IMR-90 (cell line): ENCODE measurements around the gene TSSC4. TPM values are rescaled to one million over a fixed set of nuclear protein-coding genes. Genes with fewer than 3 reads are reported as not detected.

Experiments used
- ATAC-seq: fragments of 200-7000 bp; cut with Tn5 transposase; 2 replicates; pipeline ENCODE4 v1.9.1; 2020; ENCODE audit warnings: low read depth, mild to moderate bottlenecking, moderate library complexity
- BruUV-seq: library from RNA; stranded (reverse); fragments of 400-500 nt; replicated peaks from 2 replicates; lab custom pipeline; 2021; lab: Mats Ljungman, UMichigan
- CTCF ChIA-PET: fragments of 300-600 bp; formaldehyde crosslinking; extraction: SDS; loops from one replicate; lab custom pipeline; 2021; ENCODE audit warnings: antibody characterized with exemption; lab: Yijun Ruan, JAX
- POLR2A ChIA-PET: fragments of 300-600 bp; sonication (Branson Sonifier 250); formaldehyde crosslinking; loops from one replicate; lab custom pipeline; 2022; ENCODE audit warnings: antibody characterized with exemption; ENCODE audit not compliant: unreplicated experiment; lab: Charles Lee
- DNase-seq: peaks from one replicate; pipeline ENCODE4 v3.0.0; 2013
- H2AFZ ChIP-seq: replicated peaks from 2 replicates; pipeline ENCODE3; 2013; ENCODE audit warnings: low read length, mild to moderate bottlenecking; ENCODE audit not compliant: poor library complexity
- H2AK5ac ChIP-seq: 2 replicates; pipeline ENCODE4 v1.6.1; 2013; ENCODE audit warnings: low read depth, low read length, inconsistent platforms
- H2AK9ac ChIP-seq: replicated peaks from 2 replicates; pipeline ENCODE3; 2013; ENCODE audit warnings: mild to moderate bottlenecking, low read depth, low read length, moderate library complexity; ENCODE audit not compliant: poor library complexity
- H2BK120ac ChIP-seq: 2 replicates; pipeline ENCODE4 v1.6.1; 2013; ENCODE audit warnings: low read depth, low read length, inconsistent platforms
- H2BK15ac ChIP-seq: 3 replicates; pipeline ENCODE4 v1.6.1; 2013; ENCODE audit warnings: low read depth, low read length, inconsistent platforms
- H2BK20ac ChIP-seq: 2 replicates; pipeline ENCODE4 v1.6.1; 2013; ENCODE audit warnings: low read depth, mild to moderate bottlenecking, inconsistent platforms, low read length, moderate library complexity
- H2BK5ac ChIP-seq: 2 replicates; pipeline ENCODE4 v1.6.1; 2013; ENCODE audit warnings: mild to moderate bottlenecking, low read depth, low read length, inconsistent platforms; ENCODE audit not compliant: poor library complexity, severe bottlenecking
- H3K14ac ChIP-seq: replicated peaks from 2 replicates; pipeline ENCODE4 v1.6.1; 2013; ENCODE audit warnings: low read depth, low read length, inconsistent platforms
- H3K18ac ChIP-seq: 2 replicates; pipeline ENCODE4 v1.6.1; 2013; ENCODE audit warnings: low read depth, low read length, control low read depth
- H3K23ac ChIP-seq: 2 replicates; pipeline ENCODE4 v1.6.1; 2013; ENCODE audit warnings: low read depth, low read length, inconsistent platforms
- H3K27ac ChIP-seq: 2 replicates; pipeline ENCODE4 v1.5.1; 2013; ENCODE audit warnings: mild to moderate bottlenecking, control low read depth, low read length; ENCODE audit not compliant: insufficient read depth
- H3K27me3 ChIP-seq: 2 replicates; pipeline ENCODE4 v1.6.1; 2013; ENCODE audit warnings: low read length; ENCODE audit not compliant: control insufficient read depth, insufficient read depth
- H3K36me3 ChIP-seq: 2 replicates; pipeline ENCODE4 v1.6.1; 2013; ENCODE audit warnings: low read length, mixed read lengths; ENCODE audit not compliant: control insufficient read depth, insufficient read depth
- H3K4ac ChIP-seq: 2 replicates; pipeline ENCODE4 v1.6.1; 2013; ENCODE audit warnings: low read depth, low read length, inconsistent platforms
- H3K4me1 ChIP-seq: 2 replicates; pipeline ENCODE4 v1.6.1; 2013; ENCODE audit warnings: low read length, mixed read lengths; ENCODE audit not compliant: control insufficient read depth, insufficient read depth
- H3K4me2 ChIP-seq: 2 replicates; pipeline ENCODE4 v1.6.1; 2013; ENCODE audit warnings: low read depth, mild to moderate bottlenecking, control low read depth, low read length, moderate library complexity
- H3K4me3 ChIP-seq: 2 replicates; pipeline ENCODE4 v1.5.1; 2013; ENCODE audit warnings: low read depth, mild to moderate bottlenecking, control low read depth, low read length, moderate library complexity; ENCODE audit not compliant: insufficient read depth
- H3K56ac ChIP-seq: 2 replicates; pipeline ENCODE4 v1.6.1; 2013; ENCODE audit warnings: low read length, inconsistent platforms; ENCODE audit not compliant: insufficient read depth; ENCODE audit errors: extremely low read depth
- H3K79me1 ChIP-seq, 2 experiments: 2 replicates each; pipeline ENCODE4 v1.6.1; 2013; ENCODE audit warnings: low read length in 2 of 2, inconsistent platforms in 1 of 2, low read depth in 1 of 2
- H3K9ac ChIP-seq: 2 replicates; pipeline ENCODE4 v1.6.1; 2013; ENCODE audit warnings: low read depth, low read length, control low read depth
- H3K9me1 ChIP-seq: 2 replicates; pipeline ENCODE4 v1.6.1; 2013; ENCODE audit warnings: low read length, inconsistent platforms; ENCODE audit not compliant: insufficient read depth
- H3K9me3 ChIP-seq: 2 replicates; pipeline ENCODE4 v1.6.1; 2013; ENCODE audit warnings: low read length; ENCODE audit not compliant: control insufficient read depth, insufficient read depth
- H4K20me1 ChIP-seq: 2 replicates; pipeline ENCODE4 v1.6.1; 2013; ENCODE audit warnings: low read length, inconsistent platforms; ENCODE audit not compliant: insufficient read depth
- H4K5ac ChIP-seq: 2 replicates; pipeline ENCODE4 v1.6.1; 2013; ENCODE audit warnings: mild to moderate bottlenecking, low read depth, low read length, control low read depth
- H4K8ac ChIP-seq, 2 experiments: 2 replicates each; pipeline ENCODE4 v1.6.1; 2013; ENCODE audit warnings: low read depth in 2 of 2, low read length in 2 of 2, control low read depth in 1 of 2, inconsistent platforms in 1 of 2
- H4K91ac ChIP-seq: 2 replicates; pipeline ENCODE4 v1.6.1; 2013; ENCODE audit warnings: low read depth, low read length, inconsistent platforms; ENCODE audit not compliant: insufficient read depth
- BHLHE40 ChIP-seq: fragments of 150-350 bp; IDR thresholded peaks from 2 replicates; pipeline ENCODE4 v1.6.1; 2016; ENCODE audit warnings: mild to moderate bottlenecking, low read depth, low read length
- CEBPB ChIP-seq: IDR thresholded peaks from 2 replicates; pipeline ENCODE4 v1.6.1; 2012; ENCODE audit warnings: low read depth, low read length, improper control_type of control experiment
- CHD1 ChIP-seq: IDR thresholded peaks from 2 replicates; pipeline ENCODE4 v1.6.1; 2012; ENCODE audit warnings: low read depth, low read length, improper control_type of control experiment
- CTCF ChIP-seq: conservative IDR thresholded peaks from 2 replicates; pipeline ENCODE4 v1.5.1; 2012; ENCODE audit warnings: mild to moderate bottlenecking, low read depth, low read length, improper control_type of control experiment
- ELK1 ChIP-seq: fragments of 150-350 bp; IDR thresholded peaks from 2 replicates; pipeline ENCODE4 v1.6.1; 2016; ENCODE audit warnings: low read depth, mild to moderate bottlenecking, low read length, moderate library complexity, borderline replicate concordance
- FOS ChIP-seq: fragments of 150-350 bp; IDR thresholded peaks from 2 replicates; pipeline ENCODE4 v1.6.1; 2016; ENCODE audit warnings: low read depth, low read length
- MAFK ChIP-seq: IDR thresholded peaks from 2 replicates; pipeline ENCODE4 v1.6.1; 2012; ENCODE audit warnings: low read depth, low read length, improper control_type of control experiment
- MAZ ChIP-seq: IDR thresholded peaks from 2 replicates; pipeline ENCODE4 v1.6.1; 2012; ENCODE audit warnings: low read depth, mild to moderate bottlenecking, low read length, improper control_type of control experiment, moderate library complexity, borderline replicate concordance
- MXI1 ChIP-seq: IDR thresholded peaks from 2 replicates; pipeline ENCODE4 v1.6.1; 2012; ENCODE audit warnings: low read depth, mild to moderate bottlenecking, low read length, moderate library complexity, borderline replicate concordance
- NFE2L2 ChIP-seq: fragments of 150-350 bp; IDR thresholded peaks from 2 replicates; pipeline ENCODE4 v1.6.1; 2016; ENCODE audit warnings: low read depth, mild to moderate bottlenecking, low read length
- POLR2A ChIP-seq: IDR thresholded peaks from 2 replicates; pipeline ENCODE4 v1.6.1; 2012; ENCODE audit warnings: mild to moderate bottlenecking, low read depth, low read length
- RAD21 ChIP-seq: IDR thresholded peaks from 2 replicates; pipeline ENCODE4 v1.6.1; 2012; ENCODE audit warnings: low read length, improper control_type of control experiment
- RCOR1 ChIP-seq: IDR thresholded peaks from 2 replicates; pipeline ENCODE4 v1.6.1; 2012; ENCODE audit warnings: mild to moderate bottlenecking, low read length, improper control_type of control experiment; ENCODE audit not compliant: insufficient replicate concordance
- RFX5 ChIP-seq: IDR thresholded peaks from 2 replicates; pipeline ENCODE4 v1.8.0; 2012; ENCODE audit warnings: low read depth, mild to moderate bottlenecking, low read length, moderate library complexity
- SMC3 ChIP-seq: fragments of 150-350 bp; IDR thresholded peaks from 2 replicates; pipeline ENCODE4 v1.6.1; 2016; ENCODE audit warnings: low read depth, mild to moderate bottlenecking, antibody characterized with exemption, low read length, moderate library complexity
- USF2 ChIP-seq: fragments of 150-350 bp; IDR thresholded peaks from 2 replicates; pipeline ENCODE4 v1.6.1; 2017; ENCODE audit warnings: mild to moderate bottlenecking, antibody characterized with exemption, low read length, low read depth
- WGBS, 2 experiments: methylation state at CpG; one replicate each; pipeline versions ENCODE4 v1.1.5 to v1.1.7; 2013; ENCODE audit warnings: missing lambda C conversion rate in 2 of 2; ENCODE audit not compliant: insufficient read length in 1 of 2; ENCODE audit errors: extremely low coverage in 2 of 2; 5-methylcytosine and 5-hydroxymethylcytosine counted together
- dilution Hi-C: fragments of 300-500 bp; cut with HindIII; formaldehyde crosslinking; loops from one replicate; pipeline ENCODE4 v1.14.3; 2018; ENCODE audit warnings: low sequenced_read_pairs; ENCODE audit not compliant: unreplicated experiment
- in situ Hi-C: fragments of 300-500 bp; cut with MboI; formaldehyde crosslinking; loops from 3 replicates; pipeline ENCODE4 v1.14.3; 2019; ENCODE audit warnings: low sequenced_read_pairs, inconsistent platforms, mixed read lengths
- intact Hi-C: fragments of 100-400 bp; cut with micrococcal nuclease; formaldehyde crosslinking; loops from 2 replicates; pipeline ENCODE4 v1.10.0; 2022
- polyA plus RNA-seq, 3 experiments: library from polyadenylated mRNA; depleted of rRNA; stranded (reverse); fragments of >200 nt; gene quantifications; 2 replicates each; pipeline ENCODE4 v1.2.3, GENCODE V29; 2012; ENCODE audit warnings: low replicate concordance in 1 of 3
- total RNA-seq: library from RNA; depleted of rRNA; stranded (reverse); fragments of >200 nt; gene quantifications from 2 replicates; pipeline ENCODE4 v1.2.3, GENCODE V29; 2012

TSSC4 gene
- total and polyA plus RNA-seq, 2 of the 4 experiments (the other 2 are of a cell fraction) = 34.9 to 40.0 TPM

- Histone ChIP-seq H4K8ac (no peak overlapping the region), H2BK20ac (no peak overlapping the region), H3K27ac (no peak overlapping the region), H2AK5ac (no peak overlapping the region), H3K56ac (no peak overlapping the region), H3K14ac (no peak overlapping the region), H3K23ac (no peak overlapping the region), H3K27me3 (peaks cover 21% of the 10 kb centered on the region), H3K9ac (no peak overlapping the region), H3K9me3 (no peaks in the 10 kb centered on the region), H3K79me1 (peaks cover 0 to 14% of the 10 kb centered on the region in 2 experiments; a peak in 2 of 4 replicates), H3K18ac (no peak overlapping the region), H3K4ac (no peak overlapping the region), H3K9me1 (no peaks in the 10 kb centered on the region), H3K4me1 (peaks cover under 1% of the 10 kb centered on the region; the same call in 1 of the 2 replicates), H2BK120ac (no peak overlapping the region), H3K36me3 (peaks cover 14% of the 10 kb centered on the region), H4K91ac (no peak overlapping the region), H2AK9ac (no peak overlapping the region), H4K5ac (no peak overlapping the region), H2AFZ (no peak overlapping the region), H4K20me1 (no peaks in the 10 kb centered on the region), H2BK5ac (no peak overlapping the region), H3K4me3 (no peak overlapping the region), H2BK15ac (no peak overlapping the region), H3K4me2 (no peak overlapping the region)
- ChIA-PET CTCF (no interaction called here), POLR2A (no interaction called here)
- no peak for DNase-seq
- no TSS peak for BruUV-seq
- TF ChIP-seq POLR2A (no peak), CTCF (no peak), RFX5 (no peak), CHD1 (no peak), BHLHE40 (no peak), FOS (no peak), CEBPB (no peak), MAZ (no peak), ELK1 (no peak), MAFK (no peak), MXI1 (no peak), USF2 (no peak), NFE2L2 (no peak), RAD21 (no peak), SMC3 (no peak), RCOR1 (no peak)
- no peak for ATAC-seq
- dilution Hi-C loops = no loop called here
- intact Hi-C loops = no loop called here
- in situ Hi-C loops = no loop called here
- WGBS, 2 experiments = 90% methylated on average over 20 of the region's 24 CpGs; no CpG with 5 or more reads in 1 of the 2 experiments
Observed at GRCh38 chr11:2406878-2407410, 6.4 kb downstream of the TSSC4 start.
